Germinal center (tissue), 1 donor: ENCODE results near the gene RIN1.
A peak's percentile ranks its signal among the peaks of the same experiment; 100 is the strongest.
"Not testable (repeated sequence)": the region's sequence is repeated elsewhere in the genome, so short reads cannot be mapped to it uniquely, and the experiment has no call there.

Experiments used
- DNase-seq: peaks from one replicate; pipeline ENCODE4 v3.0.0; 2012; ENCODE audit warnings: mixed read lengths, low spot score

RIN1 gene

DNA sequence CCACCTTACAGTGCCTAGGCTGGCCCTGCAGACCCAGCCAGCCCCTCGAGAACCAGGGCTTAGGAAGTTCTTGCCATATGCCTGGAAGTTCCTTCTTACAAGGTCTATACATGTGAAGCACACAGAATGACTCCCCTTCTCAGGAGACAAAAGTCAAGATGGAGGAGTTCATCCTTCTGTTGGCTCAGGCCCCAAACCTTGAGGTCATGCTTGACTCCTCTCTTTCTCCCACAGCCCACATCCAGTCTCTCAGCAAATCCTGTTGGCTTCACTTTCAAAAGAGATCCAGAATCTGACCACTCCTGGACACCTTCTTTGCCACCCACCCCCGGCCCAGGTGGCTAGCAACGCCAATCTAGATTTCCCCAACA is 17.6 kb downstream of the RIN1 start:
- no peak for DNase-seq

DNA sequence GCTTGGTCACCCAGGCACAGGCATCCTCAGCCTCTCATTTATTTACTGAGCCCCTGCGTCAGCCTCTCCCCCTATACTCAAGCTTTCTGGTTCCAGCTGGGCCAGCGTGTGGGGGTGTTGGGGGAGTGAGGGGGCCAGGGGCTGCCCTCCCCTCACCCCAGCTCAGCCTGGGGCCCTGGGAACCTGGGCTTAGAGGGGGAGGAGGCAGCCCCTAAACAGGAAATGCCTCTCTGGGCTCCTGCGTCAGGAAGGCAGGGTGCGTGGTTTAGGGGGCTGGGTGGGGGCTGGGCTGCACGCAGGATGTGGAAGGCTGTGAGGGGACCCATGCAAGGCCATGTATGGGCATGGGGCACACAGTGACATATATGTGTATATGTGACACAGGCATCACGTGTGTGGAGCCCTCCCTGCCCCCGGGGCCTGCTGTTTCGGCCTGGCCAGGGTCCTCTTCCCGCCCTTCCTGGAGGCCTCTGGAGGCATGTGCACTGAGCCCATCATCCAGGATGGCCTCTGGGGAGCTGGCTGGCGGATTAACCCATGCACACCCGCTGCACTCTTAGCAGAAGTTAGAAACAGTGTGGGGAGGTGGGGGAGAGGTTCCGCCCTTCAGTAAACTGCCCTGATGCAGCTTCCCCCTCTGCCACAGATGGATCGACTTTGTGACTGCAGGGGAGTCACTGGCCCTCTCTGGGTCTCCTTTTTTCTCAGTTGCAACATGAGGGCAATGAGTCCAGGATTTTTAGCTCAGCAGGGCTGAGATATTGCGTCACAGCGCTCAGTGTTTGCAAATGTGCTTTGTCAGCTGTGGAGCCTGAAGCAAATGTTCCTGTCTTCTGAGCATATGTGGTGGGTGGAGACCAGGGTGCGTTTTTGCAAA is 18.3 kb downstream of the RIN1 start:
- peak; percentile 71 for DNase-seq

DNA sequence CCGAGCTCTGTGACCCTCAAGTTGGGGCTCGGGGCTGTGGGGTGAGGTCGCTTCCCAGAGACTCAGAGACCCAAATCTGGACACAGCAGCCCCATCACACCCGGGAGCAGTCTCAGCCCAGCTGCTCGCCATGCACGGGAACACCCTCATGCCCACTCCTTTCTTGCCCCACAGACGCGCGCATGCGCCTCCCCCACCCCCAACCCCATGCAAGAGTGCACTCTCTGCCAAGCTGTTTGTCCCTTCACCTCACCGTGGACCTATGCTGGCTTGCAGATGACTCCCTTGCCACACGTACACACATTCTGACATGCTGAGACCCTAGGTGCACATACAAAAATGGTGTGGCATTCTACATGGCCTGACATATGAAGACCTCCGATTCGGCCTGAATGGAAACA is 18.9 kb downstream of the RIN1 start:
- DNase-seq = peak; percentile 77

DNA sequence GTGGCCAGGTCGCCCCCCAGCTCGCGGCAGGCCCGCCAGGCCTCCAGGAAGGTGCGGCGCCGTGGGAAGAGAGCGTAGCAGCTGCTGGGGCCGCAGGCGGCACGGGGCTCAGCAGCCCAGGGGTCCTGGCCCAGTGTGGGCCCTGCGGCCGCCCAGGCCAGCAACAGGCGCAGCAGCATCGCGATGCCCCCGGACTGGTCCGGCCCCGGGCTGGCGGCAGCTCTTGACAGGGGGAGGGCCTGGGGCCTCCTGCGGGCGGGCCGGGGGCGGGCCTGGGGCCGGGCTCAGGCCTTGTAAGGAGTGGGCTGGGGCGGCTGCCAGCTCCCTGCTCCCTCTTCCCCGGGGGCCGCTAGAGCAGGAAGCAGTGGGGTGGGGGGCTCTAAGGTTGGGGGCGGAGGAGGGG is 19.4 kb downstream of the RIN1 start, which contains the start of gene CD248:
Gene CD248, minus strand, starts transcription at position 196 of the 403 bp plus-strand sequence. Its CDS starts 17 bp downstream, at position 179.
- no peak for DNase-seq

DNA sequence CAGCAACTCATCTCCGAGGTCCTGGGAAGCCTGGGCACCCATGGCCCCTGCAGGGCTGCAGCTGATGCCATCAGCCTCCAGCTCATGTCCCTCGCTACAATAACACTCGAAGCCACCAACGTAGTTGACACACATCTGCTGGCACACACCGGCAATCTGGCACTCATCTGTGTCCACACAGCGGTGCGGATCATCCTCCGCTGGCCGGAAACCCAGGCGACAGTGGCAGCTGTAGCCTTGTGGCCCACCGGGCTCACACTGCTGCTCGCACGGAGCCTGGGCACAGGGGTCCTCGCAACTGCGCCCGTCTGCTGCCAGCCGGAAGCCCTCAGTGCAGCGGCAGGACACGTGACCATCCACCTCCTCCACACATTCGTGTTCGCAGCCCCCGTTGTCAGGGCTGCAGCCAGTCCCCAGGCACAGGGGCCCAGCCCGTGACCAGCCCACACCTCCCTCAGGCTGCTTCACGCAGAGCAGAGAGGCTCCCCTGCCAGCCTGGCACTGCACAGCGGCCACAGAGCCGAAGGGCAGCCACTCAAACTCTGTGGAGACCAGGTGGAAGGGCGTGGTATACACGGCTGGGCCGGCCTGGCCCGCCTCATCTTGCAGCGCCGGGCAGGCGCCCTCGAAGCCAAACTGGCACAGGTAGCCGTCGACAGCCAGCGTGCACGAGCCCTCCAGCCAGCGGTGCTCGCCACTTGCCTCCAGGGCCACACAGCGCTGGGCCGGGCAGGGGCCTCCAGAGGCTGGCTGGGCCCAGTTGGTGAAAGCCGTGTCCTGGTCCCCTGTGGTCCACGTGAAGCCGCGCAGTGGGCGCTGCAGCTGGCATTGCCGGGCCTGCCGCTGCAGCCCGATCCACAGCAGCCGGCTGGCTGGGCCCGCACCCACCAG is 20.1 kb downstream of the RIN1 start:
- DNase-seq = no peak

DNA sequence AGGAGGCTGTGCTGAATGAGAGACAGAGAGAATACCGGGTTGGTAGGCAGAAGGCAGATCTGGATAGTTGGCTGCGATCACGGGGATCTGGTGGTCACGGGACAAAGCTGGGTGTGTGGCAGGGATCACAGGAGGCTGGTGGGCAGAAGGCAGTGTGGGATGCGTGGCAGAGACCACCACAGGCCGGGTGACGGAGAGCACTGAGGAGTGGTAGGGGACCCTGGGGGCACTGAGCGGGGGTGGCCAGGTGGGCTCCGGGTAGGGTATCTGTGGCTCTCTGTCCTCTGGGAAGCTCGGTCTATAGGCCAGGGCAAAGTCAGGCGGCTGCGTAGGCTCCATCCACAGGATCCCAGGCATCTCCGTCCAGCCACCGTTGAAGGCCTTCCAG is 20.7 kb downstream of the RIN1 start:
- no peak for DNase-seq

DNA sequence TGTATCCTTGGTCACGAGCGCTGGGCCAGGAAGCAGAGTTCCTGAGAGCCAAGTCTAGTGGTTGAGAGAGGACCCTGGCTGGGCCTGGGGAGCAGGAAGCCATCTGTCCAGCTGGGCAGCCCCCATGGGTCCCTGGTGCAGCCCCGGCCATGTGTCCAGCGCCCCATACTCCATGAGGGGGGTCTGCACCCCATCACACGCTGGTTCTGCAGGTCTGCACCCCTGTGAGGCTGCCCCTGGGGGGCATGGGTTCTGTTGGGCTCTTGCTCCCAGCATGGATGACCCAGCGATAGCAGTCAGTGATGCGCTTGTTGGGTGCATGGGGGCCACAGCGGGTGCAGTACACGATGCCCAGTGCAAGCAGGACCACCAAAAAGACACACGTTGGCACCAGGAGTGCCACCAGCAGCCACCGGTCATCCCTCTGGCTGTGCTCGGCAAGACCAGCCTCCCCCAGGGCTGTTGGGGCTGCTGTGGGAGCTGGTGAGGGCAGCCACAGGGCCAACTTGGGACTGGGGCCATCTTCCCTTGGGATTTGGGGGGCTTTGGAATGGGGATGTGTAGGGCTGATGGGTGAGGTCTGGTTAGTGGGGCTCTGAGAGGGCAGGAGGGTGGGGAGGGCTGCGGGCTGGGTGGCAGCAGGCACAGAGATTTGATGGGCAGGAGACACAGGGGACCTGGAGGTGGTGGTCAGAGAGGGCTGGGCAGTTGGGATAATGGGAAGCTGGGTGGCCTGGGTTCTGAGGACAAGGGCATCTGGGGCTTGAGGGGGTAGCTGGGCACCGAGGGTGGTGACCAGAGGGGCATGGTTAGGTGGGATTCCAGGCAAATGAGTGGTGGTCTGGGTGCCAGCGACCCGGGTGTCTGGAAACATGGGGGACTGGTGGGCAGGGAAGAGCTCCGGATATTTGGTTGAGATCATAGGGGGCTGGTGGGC is 21.4 kb downstream of the RIN1 start:
- DNase-seq = no peak

DNA sequence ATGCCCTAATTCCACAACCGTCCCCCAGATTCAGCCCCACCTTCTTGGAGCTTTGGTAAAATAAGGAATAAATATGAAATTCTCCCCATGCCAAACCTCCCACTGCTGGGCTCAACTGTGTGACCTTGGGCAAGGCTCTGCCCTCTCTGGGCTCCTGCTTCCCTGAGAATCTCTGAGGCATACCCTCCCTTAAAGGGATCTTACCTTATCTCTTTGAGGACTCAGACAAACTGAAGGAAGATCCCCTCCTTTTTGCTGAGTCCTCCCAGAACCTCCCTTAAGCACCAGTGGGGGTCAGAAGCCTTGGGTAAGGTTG is 22.1 kb downstream of the RIN1 start:
- DNase-seq = no peak

DNA sequence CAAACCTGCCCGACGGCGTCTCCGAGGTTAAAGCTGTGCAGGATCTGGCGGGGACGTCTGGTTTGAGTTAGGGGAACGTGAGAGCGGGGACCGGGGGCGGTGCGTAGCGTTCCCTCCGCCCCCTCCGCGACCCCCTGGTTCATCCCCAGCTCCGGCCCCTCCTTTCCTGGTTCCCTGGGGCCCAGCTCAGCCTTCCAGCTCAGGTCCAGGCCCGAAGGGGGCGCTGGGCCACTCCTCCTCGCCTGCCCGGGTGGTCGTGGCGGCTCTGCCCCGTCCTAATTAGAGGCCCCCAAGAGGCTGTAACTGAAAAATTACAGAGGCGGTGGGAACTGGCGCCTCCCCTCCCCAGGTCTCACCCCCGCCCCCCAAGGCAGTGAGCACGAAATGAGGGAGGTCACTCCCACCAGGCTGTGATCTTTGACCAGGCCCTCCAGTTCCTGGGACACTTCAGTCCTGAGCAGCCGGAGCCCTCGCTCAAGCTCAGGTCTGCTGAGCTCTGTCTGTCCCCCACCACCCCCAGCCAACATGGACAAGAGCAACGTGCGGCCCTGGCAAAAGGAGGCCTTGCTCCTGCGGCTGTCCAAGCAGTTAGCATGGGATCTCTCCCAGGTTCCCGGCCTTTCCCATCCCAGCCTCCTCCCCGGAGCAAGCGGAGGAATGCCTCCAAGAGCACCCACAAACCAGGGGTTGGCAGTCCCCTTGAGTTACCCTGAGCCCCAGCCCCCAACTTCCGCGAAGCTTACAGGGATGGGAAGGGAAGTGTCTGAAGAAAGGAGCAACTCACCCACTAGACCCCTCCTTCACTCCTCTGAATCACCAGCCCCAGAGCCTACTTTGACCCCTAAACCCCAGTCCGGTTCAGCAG is 22.7 kb downstream of the RIN1 start:
- no peak for DNase-seq

DNA sequence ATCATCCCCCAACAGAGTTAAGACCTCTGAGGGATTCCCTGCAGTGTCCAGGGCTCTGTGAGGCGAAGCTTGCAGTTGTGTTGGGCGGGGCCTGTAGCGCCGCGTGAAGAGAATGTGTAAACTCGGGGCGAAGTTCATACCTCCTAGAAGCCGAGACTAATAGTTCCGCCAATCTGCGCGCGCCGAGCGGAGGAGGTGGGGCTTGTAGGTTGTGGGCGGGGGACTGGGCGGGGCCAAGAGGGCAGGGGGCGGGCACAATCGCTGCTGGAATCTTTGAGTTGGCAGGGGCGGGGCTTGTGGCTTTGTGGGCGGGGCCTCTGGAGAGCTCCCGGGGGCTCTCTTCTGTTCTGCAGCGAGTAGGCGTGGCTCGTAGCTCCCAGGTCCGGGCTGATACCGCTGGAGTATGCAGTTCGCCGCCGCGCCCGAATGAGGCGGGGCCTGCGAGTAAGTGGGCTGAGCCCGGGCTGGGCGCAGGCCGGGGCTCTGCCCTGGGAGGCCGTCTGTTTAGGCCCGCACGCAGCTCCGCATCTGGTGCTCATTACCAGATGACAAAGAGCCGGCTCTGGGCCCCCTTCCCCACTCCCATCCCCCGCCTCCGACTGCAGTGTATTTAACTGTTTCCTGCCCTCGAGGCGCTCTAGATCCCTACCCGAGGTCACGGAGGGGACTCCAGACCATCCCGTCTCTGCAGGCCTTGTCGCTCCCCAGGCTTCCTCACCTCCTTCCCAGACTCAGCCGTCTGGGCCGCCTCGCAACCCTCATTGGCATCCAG is 23.5 kb downstream of the RIN1 start:
- peak; percentile 97 for DNase-seq

DNA sequence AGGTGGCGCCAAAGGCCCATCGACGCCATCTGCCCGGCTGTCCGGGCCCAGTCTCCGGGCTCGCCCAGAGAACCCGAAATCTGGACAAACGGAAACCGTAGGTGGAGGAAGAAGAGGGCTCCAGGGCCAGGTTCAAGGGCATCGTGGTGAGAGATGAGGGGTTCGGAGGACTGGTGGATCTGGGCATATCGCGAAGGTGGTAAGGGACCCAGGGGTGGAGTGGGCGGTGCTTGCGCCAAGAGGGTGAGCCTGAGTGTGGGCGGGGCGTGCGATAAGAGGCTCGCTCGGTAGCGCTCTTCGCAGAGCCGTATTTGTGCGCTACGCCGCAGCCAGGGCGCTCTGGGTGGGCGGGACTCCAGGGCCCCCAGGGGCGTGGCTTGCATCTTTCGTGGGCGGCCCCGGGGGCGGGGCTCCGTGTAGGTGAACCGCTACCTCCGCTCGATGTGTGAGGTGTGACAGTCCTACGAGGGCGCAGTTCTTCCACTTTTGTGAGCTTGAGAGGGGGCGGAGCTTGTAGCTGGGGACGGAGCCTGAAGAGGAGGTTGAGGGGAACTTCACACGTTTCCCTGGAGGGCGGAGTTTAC is 24.2 kb downstream of the RIN1 start:
- DNase-seq = peak; percentile 92

DNA sequence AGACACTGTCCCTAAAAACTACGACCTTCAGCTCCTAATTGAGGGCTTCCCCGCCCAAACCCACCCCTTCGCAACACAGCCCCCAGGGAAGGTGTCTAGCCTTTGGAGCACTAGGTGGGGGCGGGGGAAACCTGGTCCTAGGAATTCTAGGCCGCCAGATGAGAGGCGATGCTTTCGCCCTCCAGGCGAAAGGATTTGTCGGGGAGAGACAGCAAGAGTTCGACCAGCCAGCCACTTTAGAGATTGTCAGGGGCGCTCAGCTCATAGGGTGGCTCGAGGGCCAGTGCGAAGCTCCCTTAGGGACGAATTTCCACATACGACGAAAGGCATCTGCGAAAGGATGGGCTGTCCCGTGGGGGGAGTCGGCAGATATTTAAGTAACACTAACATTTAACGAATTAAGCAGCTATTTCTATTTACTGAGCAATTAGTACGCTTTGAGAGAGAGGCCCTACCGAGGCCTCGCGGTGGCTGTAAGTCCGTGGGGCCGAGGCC is 24.7 kb downstream of the RIN1 start:
- DNase-seq = no peak

DNA sequence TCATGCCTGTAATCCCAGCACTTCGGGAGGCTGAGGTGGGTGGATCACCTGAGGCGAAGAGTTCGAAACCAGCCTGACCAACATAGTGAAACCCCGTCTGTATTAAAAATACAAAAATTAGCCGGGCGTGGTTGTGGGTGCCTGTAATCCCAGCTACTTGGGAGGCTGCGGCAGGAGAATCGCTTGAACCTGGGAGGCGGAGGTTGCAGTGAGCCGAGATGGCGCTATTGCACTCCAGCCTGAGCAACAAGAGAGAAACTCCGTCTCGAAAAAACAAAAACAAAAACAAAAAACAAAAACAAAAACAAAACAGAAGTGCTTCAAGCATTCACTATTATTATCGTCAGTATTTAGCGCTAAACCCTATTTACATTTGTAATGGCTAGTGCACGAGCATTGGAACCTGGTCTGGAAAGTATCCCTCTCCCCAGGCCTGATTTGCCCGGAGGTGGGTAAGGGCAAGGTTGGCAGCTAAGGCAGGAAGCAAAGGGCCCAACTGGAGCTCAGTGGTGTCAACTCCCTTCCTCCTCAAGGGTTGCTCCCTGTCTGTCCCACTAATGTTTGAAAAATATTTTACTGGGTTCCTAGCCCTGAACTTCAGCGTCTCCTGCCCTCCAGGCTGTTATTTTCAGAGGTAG is 25.3 kb downstream of the RIN1 start:
- not testable (repeated sequence) for DNase-seq

DNA sequence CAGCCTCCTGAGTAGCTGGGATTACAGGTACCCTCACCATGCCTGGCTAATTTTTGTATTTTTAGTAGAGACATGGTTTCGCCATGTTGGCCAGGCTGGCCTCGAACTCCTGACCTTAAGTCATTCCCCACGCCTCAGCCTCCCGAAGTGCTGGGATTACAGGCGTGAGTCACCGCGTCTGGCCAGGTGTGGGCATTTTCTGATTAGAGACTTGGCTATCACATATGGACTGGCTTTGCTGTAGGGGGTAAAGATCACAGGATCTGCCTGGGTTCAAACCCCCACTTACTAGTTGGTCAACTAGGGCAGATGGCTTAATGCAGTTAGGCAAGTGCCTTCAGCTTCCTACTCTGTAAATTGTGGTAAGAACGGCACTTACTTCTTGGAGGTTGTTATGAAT is 25.9 kb downstream of the RIN1 start:
- no peak for DNase-seq

DNA sequence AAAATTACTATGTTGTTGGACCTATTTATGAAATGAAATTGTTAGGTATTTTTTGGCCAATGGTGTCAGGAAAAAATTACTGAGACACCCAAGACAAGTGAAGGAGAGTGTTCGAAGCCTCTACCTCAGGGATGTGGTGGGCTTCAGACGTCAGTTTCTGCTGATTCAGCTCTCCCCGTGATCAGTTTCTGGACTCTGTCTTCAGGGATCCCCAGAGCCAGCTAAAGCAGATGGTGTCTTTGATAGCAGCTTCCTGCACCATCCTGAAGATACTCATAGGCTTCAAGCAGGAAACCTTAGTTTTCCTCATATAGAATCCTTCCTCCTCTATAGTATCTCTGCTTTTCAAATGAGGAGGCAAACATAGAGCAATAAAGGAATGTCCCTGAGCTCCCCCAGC is 26.8 kb downstream of the RIN1 start:
- DNase-seq = no peak

DNA sequence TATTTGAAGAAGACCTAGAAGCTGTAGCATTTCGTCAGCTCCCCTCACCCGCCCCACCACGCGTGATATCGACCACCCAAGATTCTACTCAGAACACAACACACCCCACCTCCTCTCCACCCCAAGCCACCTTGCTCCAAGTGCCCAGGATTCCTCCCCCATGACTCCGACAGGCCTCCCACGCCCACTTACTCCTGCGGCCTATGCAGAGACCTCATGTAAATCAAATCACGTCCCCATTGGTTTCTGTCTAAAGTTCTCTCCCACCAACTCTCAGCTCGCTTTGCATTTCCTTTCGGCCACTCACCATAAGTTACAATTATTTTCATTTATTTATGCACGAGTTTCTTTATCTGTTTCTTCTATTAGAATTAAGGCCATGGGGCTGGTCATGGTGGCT is 33.6 kb downstream of the RIN1 start:
- no peak for DNase-seq

DNA sequence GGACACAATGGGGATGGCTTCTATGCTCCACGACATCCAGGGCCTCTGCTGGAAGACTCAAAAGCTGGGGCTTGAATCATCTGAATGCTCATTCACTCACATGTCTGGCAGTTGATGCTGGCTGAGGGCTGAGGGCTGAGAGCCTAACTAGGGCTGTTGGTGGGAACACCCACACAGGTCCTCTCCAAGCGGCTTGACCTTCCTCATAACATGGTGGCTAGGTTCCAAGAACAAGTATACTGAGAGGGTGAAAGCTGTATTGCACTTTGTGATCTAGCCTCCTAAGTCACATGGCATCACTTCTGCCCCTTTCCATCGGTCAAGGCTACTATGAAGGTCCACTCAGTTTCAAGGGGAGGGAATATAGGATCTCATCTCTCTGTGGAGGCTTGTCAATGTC is 37.0 kb downstream of the RIN1 start:
- DNase-seq = no peak

DNA sequence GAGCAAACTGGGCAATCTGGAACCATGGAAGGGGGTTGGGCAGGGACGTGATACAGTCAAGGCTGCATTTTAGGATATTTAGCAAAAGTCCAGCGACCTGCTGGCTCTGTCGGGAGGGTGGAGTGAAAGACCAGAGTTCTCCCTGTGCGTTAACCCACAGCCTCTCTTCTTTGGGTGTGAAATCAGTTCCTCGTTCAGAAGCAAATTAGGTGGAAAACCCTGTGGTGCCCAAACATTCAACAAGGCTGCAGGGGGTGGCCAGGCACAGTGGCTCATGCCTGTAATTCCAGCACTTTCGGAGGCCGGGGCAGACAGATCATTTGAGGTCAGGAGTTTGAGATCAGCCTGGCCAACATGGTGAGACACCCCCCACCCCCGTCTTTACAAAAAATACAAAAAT is 38.6 kb downstream of the RIN1 start:
- no peak for DNase-seq
